Measurements from ENCODE around the gene NRN1L.

GRCh38 chr16:67893743-67894399 is 9.2 kb downstream of the NRN1L start:
- no peak for TF ChIP-seq EZH2 (IDR thresholded peaks at IDR 0.05; ENCODE audit: low read depth)
- no peak for TF ChIP-seq CTCF (conservative IDR thresholded peaks at IDR 0.05)

All from PC-9 (cell line).